GM13977 (cell line): ENCODE results near the gene BID.

ENCODE experiments used
- DNase-seq: peaks from one replicate; pipeline ENCODE4 v3.0.0; 2012; ENCODE audit warnings: low spot score
- CTCF ChIP-seq: IDR thresholded peaks from 2 replicates; pipeline ENCODE4 v1.5.1; 2012; ENCODE audit warnings: mild to moderate bottlenecking, control low read depth; ENCODE audit not compliant: insufficient read depth; ENCODE audit errors: extremely low read depth, missing control alignments
- in situ Hi-C: fragments of 300-500 bp; cut with MboI; formaldehyde crosslinking; loops from one replicate; pipeline ENCODE4 v1.12.0; 2022; ENCODE audit warnings: low sequenced_read_pairs, low pct_unique_long_range_greater_than_20kb, mixed read lengths, inconsistent platforms; ENCODE audit not compliant: unreplicated experiment

The BID gene

GRCh38 chr22:17728786-17729185 is 45.5 kb downstream of the BID start:
- in situ Hi-C loops = no loop called here
- no peak for DNase-seq
- no peak for TF ChIP-seq CTCF

- no peak for TF ChIP-seq CTCF
- DNase-seq = no peak
- in situ Hi-C loops = no loop called here
These were observed 47.1 kb downstream of the BID start for GRCh38 chr22:17726928-17727897.

GRCh38 chr22:17726006-17726927 is 48.0 kb downstream of the BID start:
- in situ Hi-C loops = no loop called here
- no peak for DNase-seq

GRCh38 chr22:17725500-17725796 is 48.8 kb downstream of the BID start:
- DNase-seq = no peak
- in situ Hi-C loops = no loop called here
- TF ChIP-seq CTCF = no peak

More at GRCh38 chr22:17726006-17726927, 48.0 kb downstream of the BID start:
- no peak for TF ChIP-seq CTCF

DNA sequence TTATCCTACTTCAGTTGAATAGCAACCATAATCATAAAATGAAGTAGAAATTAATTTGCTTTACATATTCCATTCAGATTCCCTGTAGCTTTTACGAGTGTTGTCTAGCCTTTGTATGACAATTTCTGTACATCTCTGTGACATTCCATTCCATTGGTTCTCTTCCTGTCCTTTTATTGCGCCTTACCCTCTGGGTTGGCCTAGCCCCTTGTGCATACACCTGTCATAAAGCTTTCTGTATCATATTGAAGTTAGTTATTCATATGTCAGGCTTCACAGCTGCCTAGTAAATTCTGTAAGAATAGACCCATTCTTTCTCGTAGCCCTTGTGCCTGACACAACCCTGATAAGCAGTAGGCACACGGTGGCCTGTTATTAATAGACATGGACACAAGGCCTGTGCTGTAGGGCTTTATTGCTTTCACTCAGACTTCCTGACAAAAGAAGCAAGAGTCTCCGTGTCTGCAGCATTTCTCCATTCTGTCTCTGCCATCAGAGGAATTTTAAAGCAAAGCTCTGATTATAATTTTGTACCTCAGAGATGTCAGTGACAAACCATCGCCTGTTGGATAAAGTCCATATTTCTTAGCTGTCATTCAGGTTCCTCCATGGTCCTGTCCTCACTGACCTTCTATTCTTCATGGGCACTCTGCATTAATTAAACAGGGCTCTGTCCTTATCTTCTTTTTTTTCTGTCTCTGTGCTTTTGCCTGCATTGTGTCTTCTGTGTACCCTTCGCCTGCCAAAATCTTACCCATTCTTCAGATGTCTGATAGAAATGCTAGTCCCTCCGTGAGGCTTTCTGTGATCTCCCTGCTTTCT is 49.4 kb downstream of the BID start:
- no peak for TF ChIP-seq CTCF
- no peak for DNase-seq
- in situ Hi-C loops = no loop called here

GRCh38 chr22:17724241-17724640 is 50.0 kb downstream of the BID start:
- in situ Hi-C loops = no loop called here
- no peak for DNase-seq

More at GRCh38 chr22:17724241-17724640, 50.0 kb downstream of the BID start:
- TF ChIP-seq CTCF = no peak
